ENCODE results near the gene EPS8L3.

Gene EPS8L3

GRCh38 chr1:109777436-109777835 lies 13.7 kb upstream of the EPS8L3 start:
- H3K4me1 Mint-ChIP-seq: peaks cover 34% of the 10 kb centered on the region
- H3K9me3 Mint-ChIP-seq: peaks cover 8% of the 10 kb centered on the region
- no peaks in the 10 kb centered on the region for H3K36me3 Mint-ChIP-seq (ENCODE audit: low read depth)
- no peak overlapping the region for H3K4me3 Mint-ChIP-seq
- TF ChIP-seq CTCF (IDR thresholded peaks at IDR 0.05): no peak
- no peak for DNase-seq
- H3K27ac Mint-ChIP-seq: no peak overlapping the region
- peaks cover 22% of the 10 kb centered on the region for H3K27me3 Mint-ChIP-seq (ENCODE audit: low read depth, poor library complexity)

- peak; percentile 97 for TF ChIP-seq CTCF (IDR thresholded peaks at IDR 0.05)
- H3K4me3 Mint-ChIP-seq: no peak overlapping the region
- peak; percentile 84 for DNase-seq
- peaks cover 33% of the 10 kb centered on the region for H3K4me1 Mint-ChIP-seq
- no peak overlapping the region for H3K27ac Mint-ChIP-seq
- peaks cover 22% of the 10 kb centered on the region for H3K27me3 Mint-ChIP-seq (ENCODE audit: low read depth, poor library complexity)
- H3K9me3 Mint-ChIP-seq: peaks cover 8% of the 10 kb centered on the region
- H3K36me3 Mint-ChIP-seq (ENCODE audit: low read depth): no peaks in the 10 kb centered on the region
Observed at GRCh38 chr1:109776911-109777310, 13.2 kb upstream of the EPS8L3 start.

- Mint-ChIP-seq H3K9me3 (peaks cover 8% of the 10 kb centered on the region), H3K36me3 (ENCODE audit: low read depth) (no peaks in the 10 kb centered on the region), H3K27me3 (ENCODE audit: low read depth, poor library complexity) (peaks cover 22% of the 10 kb centered on the region), H3K4me1 (peaks cover 31% of the 10 kb centered on the region), H3K27ac (peak overlapping the region; percentile 9), H3K4me3 (no peak overlapping the region)
- TF ChIP-seq CTCF (IDR thresholded peaks at IDR 0.05): no peak
- no peak for DNase-seq
Observed at GRCh38 chr1:109776206-109776835, 12.6 kb upstream of the EPS8L3 start.

- Mint-ChIP-seq H3K27ac (no peak overlapping the region), H3K36me3 (ENCODE audit: low read depth) (no peaks in the 10 kb centered on the region)
Observed at GRCh38 chr1:109775398-109775797, 11.7 kb upstream of the EPS8L3 start.

GRCh38 chr1:109773900-109774485 lies 10.3 kb upstream of the EPS8L3 start:
- no peak overlapping the region for H3K27ac Mint-ChIP-seq
- H3K27me3 Mint-ChIP-seq (ENCODE audit: low read depth, poor library complexity): peaks cover 22% of the 10 kb centered on the region
- peaks cover 38% of the 10 kb centered on the region for H3K4me1 Mint-ChIP-seq
- no peaks in the 10 kb centered on the region for H3K36me3 Mint-ChIP-seq (ENCODE audit: low read depth)
- H3K9me3 Mint-ChIP-seq: no peaks in the 10 kb centered on the region
- no peak overlapping the region for H3K4me3 Mint-ChIP-seq
- no peak for DNase-seq
- TF ChIP-seq CTCF (IDR thresholded peaks at IDR 0.05): no peak

More at GRCh38 chr1:109775398-109775797, 11.7 kb upstream of the EPS8L3 start:
- peaks cover 22% of the 10 kb centered on the region for H3K27me3 Mint-ChIP-seq (ENCODE audit: low read depth, poor library complexity)
- H3K9me3 Mint-ChIP-seq: peaks cover under 1% of the 10 kb centered on the region
- no peak overlapping the region for H3K4me3 Mint-ChIP-seq
- no peak for DNase-seq
- no peak for TF ChIP-seq CTCF (IDR thresholded peaks at IDR 0.05)
- H3K4me1 Mint-ChIP-seq: peaks cover 38% of the 10 kb centered on the region
